Progenitor cell of endocrine pancreas (in vitro differentiated cells): ENCODE data around the gene RGS3. TPM values are rescaled to one million over a fixed set of nuclear protein-coding genes. Genes with fewer than 3 reads are reported as not detected.

Experiments
- DNase-seq: peaks from one replicate; pipeline ENCODE4 v3.0.0; 2021; ENCODE audit warnings: low spot score; ENCODE audit not compliant: unreplicated experiment
- H3K27ac Mint-ChIP-seq: 2 replicates; pipeline ENCODE4 v1.8.0; 2021; ENCODE audit warnings: mild to moderate bottlenecking, moderate library complexity, mixed read lengths
- H3K27me3 Mint-ChIP-seq: 2 replicates; pipeline ENCODE4 v1.8.0; 2021; ENCODE audit warnings: mixed read lengths
- H3K36me3 Mint-ChIP-seq: 2 replicates; pipeline ENCODE4 v1.8.0; 2022; ENCODE audit warnings: mixed read lengths; ENCODE audit not compliant: insufficient read depth
- H3K4me1 Mint-ChIP-seq: 2 replicates; pipeline ENCODE4 v1.8.0; 2021; ENCODE audit warnings: low read depth, mixed read lengths
- H3K4me3 Mint-ChIP-seq: 2 replicates; pipeline ENCODE4 v1.8.0; 2021; ENCODE audit warnings: low read depth, mild to moderate bottlenecking, moderate library complexity, mixed read lengths
- H3K9me3 Mint-ChIP-seq: 2 replicates; pipeline ENCODE4 v1.8.0; 2021; ENCODE audit warnings: low read depth, mixed read lengths
- CTCF ChIP-seq: fragments of 200-600 bp; sonication (generic); IDR thresholded peaks from one replicate; pipeline ENCODE4 v1.5.0; 2021; ENCODE audit warnings: antibody characterized with exemption, mild to moderate bottlenecking; ENCODE audit not compliant: unreplicated experiment
- total RNA-seq: library from RNA; stranded (reverse); gene quantifications from 2 replicates; pipeline ENCODE4 v1.2.1, GENCODE V29; 2021

Gene RGS3
- total RNA-seq, 1 donor from 2014 or later: 39.3 TPM

GRCh38 chr9:113542741-113543140, 79.2 kb downstream of the RGS3 start:
- Mint-ChIP-seq H3K36me3 (peaks cover 2% of the 10 kb centered on the region), H3K27ac (no peak overlapping the region), H3K4me1 (peaks cover 30% of the 10 kb centered on the region), H3K9me3 (no peaks in the 10 kb centered on the region), H3K4me3 (no peak overlapping the region), H3K27me3 (no peaks in the 10 kb centered on the region)
- DNase-seq: no peak
- TF ChIP-seq CTCF: no peak

- Mint-ChIP-seq H3K27ac (no peak overlapping the region), H3K36me3 (peaks cover 2% of the 10 kb centered on the region), H3K4me3 (no peak overlapping the region), H3K4me1 (peaks cover 37% of the 10 kb centered on the region), H3K9me3 (no peaks in the 10 kb centered on the region), H3K27me3 (no peaks in the 10 kb centered on the region)
- no peak for DNase-seq
- no peak for TF ChIP-seq CTCF
Observed at GRCh38 chr9:113543296-113543981, 79.9 kb downstream of the RGS3 start.

DNA sequence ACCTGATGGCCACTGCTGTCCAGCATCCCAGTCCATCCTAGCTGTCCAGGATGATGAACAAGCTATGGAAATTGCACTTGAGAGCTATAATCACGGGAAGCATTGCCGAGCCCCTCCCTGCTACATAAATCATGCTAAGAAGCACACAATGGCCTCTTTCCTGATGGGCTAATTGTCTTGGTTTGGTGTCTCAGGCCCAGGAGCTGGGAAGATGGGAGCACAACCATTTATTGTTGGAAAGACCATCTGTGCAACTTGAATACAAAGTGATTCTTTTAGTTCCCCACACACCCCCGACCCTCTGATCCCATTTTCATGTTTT, 80.4 kb downstream of the RGS3 start:
- H3K27me3 Mint-ChIP-seq: no peaks in the 10 kb centered on the region
- H3K4me1 Mint-ChIP-seq: peaks cover 38% of the 10 kb centered on the region
- H3K27ac Mint-ChIP-seq: no peak overlapping the region

DNA sequence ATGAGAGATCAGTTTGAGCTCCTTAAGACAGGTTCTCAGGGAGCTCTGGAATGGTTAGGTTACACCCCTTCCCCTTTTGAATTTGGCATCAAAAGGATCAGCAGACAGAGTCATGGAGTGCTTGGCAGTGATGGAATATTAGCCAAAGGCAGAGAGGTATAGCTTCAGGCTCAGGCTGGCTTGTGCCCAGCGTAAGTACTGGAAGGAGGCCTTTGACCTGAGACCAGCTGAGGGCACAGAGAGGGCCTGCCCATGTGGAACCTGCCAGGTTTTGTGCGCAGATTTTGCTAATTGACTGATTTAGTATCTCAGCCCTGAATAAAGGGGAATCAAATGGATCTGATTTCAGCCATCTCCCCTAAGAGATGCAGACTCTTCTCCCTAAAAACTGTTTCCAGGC, 81.5 kb downstream of the RGS3 start:
- Mint-ChIP-seq H3K27ac (no peak overlapping the region), H3K9me3 (no peaks in the 10 kb centered on the region), H3K36me3 (peaks cover 2% of the 10 kb centered on the region), H3K27me3 (no peaks in the 10 kb centered on the region), H3K4me1 (peaks cover 48% of the 10 kb centered on the region), H3K4me3 (no peak overlapping the region)
- no peak for TF ChIP-seq CTCF
- DNase-seq: no peak

More for the DNA sequence above, 80.4 kb downstream of the RGS3 start:
- peaks cover 2% of the 10 kb centered on the region for H3K36me3 Mint-ChIP-seq
- H3K4me3 Mint-ChIP-seq: no peak overlapping the region
- DNase-seq: no peak
- no peaks in the 10 kb centered on the region for H3K9me3 Mint-ChIP-seq
- TF ChIP-seq CTCF: no peak

- peaks cover 2% of the 10 kb centered on the region for H3K36me3 Mint-ChIP-seq
- H3K4me3 Mint-ChIP-seq: no peak overlapping the region
- TF ChIP-seq CTCF: no peak
- no peaks in the 10 kb centered on the region for H3K9me3 Mint-ChIP-seq
- no peak for DNase-seq
- H3K27me3 Mint-ChIP-seq: no peaks in the 10 kb centered on the region
- peaks cover 45% of the 10 kb centered on the region for H3K4me1 Mint-ChIP-seq
- H3K27ac Mint-ChIP-seq: no peak overlapping the region
Observed at GRCh38 chr9:113546566-113546965, 83.0 kb downstream of the RGS3 start.
